Measurements from ENCODE around the gene CEP70.
"Not testable (repeated sequence)": the region's sequence is repeated elsewhere in the genome, so short reads cannot be mapped to it uniquely, and the experiment has no call there.

Gene CEP70

GRCh38 chr3:138594150-138594934, at the start of gene CEP70:
TSS of gene CEP70 (minus strand) at chr3:138594260. CDS start at chr3:138572927, 21,333 bp downstream.
- DNase-seq (ENCODE audit: low read depth in 2 of 2), result peak; percentile 83 to 90

DNA sequence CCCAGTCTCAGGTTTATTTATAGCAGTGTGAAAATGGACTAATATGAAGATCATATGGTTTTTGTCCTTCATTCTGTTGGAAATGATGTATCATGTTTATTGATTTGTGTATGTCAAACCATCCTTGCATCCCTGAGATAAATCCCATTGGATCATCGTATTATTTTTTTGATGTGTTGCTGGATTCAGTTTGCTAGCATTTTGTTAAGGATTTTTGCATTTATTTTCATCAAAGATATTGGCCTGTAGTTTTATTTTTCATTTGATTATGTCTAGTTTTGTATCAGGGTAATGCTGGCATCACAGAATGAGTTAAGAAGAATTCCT, 48.8 kb upstream of the CEP70 start:
- no peak for DNase-seq (ENCODE audit: low read depth in 2 of 2)

DNA sequence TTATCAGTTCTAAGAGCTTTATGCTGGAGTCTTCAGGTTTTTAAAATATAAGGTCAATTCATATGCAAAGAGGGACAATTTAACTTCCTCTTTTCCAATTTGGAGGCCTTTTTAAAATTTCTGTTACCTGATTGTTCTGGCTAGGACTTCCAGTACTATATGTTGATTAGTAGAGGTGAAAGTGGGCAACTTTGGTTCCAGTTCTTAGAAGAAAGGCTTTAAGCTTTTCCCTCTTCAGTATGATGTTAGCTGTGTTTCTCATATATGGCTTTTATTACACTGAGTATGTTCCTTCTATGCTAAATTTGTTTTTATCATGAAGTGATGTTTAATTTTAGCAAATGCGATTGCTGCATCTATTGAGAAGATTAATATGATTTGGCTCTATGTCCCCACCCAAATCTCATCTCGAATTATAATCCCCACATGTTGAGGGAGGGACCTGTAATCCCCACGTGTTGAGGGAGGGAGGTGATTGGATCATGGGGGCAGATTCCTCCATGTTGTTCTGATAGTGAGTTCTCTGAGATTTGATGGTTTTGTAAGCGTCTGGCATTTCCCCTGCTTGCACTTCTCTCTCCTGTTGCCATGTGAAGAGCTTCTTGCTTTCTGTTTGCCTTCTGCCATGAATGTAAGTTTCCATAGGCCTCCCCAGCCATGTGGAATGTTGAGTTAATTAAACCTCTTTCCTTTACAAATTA, 48.3 kb upstream of the CEP70 start:
- no peak for DNase-seq (ENCODE audit: low read depth in 2 of 2)

DNA sequence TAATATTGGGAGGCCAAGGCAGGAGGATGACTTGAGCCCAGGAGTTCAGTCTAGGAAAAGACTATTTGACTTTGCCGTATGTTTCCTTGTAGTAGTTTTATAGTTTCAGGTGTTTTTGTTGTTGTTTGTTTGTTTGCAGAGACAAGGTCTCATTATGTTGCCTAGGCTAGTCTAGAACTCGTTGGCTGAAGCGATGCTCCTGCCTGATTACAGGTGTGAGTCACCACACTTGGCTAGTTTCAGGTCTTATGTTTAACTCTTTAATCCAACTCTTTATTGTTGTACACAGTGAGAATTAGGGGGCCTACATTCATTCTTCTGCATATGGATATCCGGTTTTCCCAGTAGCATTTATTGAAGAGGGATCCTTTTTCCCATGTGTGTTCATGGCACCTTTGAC, 46.5 kb upstream of the CEP70 start:
- no peak for DNase-seq (ENCODE audit: low read depth in 2 of 2)

DNA sequence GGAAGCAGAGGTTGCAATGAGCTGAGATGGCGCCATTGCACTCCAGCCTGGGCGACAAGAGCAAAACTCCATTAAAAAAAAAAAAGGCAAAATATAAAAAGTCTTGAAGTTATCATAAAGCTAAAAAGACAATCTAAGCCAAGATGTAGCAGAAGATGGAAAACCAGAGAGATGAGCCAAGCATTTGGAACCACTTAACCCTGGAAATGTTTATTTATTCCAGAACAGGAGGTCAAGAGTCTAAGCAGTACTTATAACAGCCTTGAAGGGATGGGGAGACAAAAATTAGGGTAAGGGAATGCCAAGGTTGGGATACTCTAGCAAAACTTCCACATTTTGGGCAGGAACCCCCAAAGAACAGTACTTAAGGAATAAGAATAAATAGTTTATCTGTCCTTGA, 44.6 kb upstream of the CEP70 start:
- DNase-seq (ENCODE audit: low read depth in 2 of 2), result no peak

- no peak for DNase-seq (ENCODE audit: low read depth in 2 of 2)
These were observed 35.5 kb upstream of the CEP70 start for GRCh38 chr3:138629526-138629925.

DNA sequence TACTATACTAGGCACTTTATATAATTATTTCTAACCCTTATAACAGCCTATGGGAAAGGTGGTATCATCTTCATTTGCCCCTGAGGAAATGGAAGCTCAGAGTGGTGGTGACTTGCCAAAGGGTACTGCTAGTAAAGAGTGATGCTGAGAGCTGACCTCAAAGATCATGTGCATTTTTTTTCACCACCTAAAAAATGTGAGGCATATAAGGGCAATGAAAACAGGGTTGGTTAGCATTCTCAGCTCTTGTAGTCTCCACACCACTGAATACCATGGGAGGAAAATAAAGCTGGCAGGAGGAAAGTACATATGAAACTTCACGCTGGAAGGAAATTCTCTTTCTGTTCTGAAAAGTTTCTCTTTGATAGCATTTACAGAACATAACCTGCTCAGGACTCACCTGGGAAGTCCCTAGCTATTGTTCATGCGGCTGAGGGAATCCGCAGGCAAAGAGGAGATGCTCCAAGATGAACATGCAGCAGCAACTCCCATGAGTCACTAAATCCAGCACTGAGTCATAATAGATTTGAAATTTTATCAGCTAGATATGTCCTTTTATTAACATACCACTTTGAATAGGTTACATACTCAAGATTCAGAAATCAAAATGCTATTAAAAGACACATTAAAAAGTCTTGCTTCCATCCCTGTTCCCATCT, 31.8 kb upstream of the CEP70 start:
- DNase-seq (ENCODE audit: low read depth in 2 of 2), result no peak

DNA sequence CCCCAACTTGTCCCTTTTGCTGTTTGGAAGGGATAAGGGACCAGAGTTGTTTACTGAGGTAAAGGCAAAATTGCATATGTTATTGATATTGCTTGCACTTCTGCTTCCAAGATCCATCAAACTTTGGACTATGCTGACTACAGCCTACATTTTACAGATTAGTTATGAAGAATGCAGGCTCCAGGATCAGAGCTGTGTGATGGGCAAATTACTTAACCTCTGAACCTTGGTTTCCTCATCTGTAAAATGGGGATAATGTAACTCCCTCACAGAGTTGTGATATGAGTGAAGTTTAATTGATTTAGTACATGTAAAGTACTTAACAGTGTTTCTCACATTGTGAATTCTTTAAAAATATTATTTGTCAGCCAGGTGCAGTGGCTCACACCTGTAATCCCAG, 30.5 kb upstream of the CEP70 start:
- DNase-seq (ENCODE audit: low read depth in 2 of 2), result no peak

- DNase-seq (ENCODE audit: low read depth in 2 of 2), result no peak
These were observed 26.4 kb upstream of the CEP70 start for GRCh38 chr3:138620431-138620830.

DNA sequence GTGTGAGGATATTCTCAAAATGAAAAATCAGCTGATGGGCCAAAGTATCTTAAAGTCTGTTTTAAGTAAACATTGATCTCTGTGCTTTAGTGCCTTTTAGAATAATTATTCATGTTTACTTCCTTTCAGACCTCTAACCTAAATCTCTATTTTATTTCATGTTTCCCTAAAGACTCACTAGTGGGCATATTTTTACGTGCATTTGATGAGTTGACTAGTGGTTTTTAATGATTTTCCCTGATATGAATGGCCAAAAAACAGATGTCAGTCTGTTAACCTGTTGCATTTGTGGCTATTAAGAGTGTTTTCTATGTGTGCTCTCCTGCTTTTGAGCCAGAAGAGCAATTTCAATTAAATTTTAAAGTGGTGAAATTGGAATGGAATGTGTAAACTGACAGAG, 21.4 kb upstream of the CEP70 start:
- no peak for DNase-seq (ENCODE audit: low read depth in 2 of 2)

DNA sequence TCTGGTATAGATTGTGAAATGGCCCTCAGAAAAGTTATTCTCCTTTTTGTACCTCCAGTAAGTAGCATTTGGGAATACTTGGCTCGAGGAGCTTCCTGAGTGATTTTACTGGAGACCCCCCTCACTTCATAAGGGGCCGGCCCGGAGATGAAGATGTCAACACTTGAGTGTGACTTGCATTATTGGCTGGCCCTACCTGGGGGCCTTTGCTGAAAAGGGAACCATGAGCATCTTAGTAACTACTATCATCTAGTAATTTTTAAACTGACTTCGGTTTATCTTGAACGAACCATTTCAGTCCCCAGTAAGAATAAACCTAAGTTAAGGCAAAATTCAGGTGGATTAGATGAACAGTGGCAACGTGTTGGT, 15.8 kb upstream of the CEP70 start:
- no peak for DNase-seq (ENCODE audit: low read depth in 2 of 2)

DNA sequence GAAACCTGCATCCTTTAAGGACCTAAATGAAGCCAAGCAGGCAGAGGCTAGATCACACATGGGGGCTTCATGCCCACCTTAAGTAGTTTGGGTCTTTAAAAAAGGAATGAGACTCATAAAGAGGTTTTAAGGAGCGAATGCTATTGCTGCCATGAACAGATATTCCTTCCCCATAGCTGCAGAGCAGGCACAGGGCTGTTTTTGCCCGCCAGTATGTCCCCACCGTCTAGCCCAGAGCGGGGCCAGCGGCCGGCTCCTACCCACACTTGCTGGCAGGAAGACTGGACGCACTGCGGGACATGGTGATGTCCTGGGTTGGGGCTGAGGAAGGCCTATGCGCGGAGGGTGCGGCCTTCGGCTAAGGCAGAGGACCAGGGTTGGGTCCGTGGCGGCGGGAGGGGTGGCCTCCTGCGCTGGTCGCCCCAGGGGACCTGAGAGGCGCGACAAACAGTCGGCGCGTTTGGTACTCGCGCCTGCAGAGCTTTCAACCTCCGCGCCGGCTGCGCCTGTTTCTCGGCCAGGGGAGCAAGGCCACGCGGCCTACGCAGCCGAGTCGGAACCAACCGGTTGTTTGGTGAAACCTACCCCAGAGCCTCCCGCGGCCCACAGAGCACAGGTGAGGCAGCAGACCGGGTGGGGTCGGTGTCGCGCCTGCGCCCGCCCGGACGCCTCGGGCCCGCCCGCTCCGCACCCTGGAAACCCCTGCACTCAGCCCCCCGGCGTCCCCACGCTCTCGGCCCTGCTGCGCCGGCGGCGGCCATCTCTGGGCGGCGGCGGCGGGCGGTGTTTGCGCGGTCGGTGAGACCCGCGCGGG, 14.5 kb upstream of the CEP70 start, which contains the start of gene FAIM:
FAIM (plus strand) TSS at position 450 of the 814 bp plus-strand sequence. CDS start 10,956 bp downstream, outside the sequence.
- DNase-seq (ENCODE audit: low read depth in 2 of 2), result peak; percentile 19 to 64

GRCh38 chr3:138604106-138604595, 10.1 kb upstream of the CEP70 start:
- DNase-seq (ENCODE audit: low read depth in 2 of 2), result not testable (repeated sequence)

GRCh38 chr3:138601661-138602060, 7.6 kb upstream of the CEP70 start:
- DNase-seq (ENCODE audit: low read depth in 2 of 2), result not testable (repeated sequence)

DNA sequence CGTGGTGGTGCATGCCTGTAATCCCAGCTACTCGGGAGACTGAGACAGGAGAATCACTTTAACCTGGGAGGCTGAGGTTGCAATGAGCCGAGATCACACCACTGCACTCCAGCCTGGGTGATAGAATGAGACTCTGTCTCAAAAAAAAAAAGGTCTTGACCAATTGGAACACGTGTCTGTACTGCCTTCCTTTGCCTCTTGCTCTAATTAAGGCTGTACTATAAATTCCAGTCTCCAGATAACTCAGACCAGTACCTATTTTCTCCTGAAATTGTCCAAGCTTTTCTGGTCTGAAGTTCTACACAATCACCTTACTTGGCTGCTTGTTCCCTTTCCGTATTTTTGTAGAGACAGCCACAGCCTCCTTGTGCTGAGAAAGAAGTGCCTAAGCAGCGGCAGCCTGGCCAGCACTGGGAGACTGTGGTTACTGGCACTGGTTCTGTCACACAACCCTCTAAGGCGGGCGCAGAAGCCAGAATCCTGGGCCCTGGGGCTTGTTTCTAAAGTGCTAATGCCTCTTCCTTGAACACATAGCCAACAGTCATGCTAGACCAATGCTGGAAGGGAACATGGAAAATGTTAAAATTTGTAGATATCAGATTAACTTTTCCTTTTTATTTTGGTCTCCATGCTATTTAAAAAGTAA, 6.2 kb upstream of the CEP70 start:
- DNase-seq (ENCODE audit: low read depth in 2 of 2), result no peak

DNA sequence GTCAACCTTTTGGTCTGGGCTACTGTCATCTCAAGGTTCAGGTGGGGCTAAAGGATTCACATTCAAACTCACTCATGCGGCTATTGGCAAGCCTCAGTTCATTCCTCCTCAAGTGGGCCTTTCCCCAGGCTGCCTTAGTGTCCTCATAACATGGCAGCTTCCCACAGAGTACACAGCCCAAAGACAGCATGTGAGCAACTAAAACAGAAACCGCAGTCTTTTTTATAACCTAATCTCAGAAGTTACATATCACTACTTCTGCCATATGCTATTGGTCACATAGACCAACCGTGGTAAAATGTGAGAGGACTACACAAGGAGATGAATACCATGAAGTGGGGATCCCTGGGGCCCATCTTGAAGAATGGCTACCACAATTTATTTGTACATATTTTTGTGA, 4.5 kb upstream of the CEP70 start:
- DNase-seq (ENCODE audit: low read depth in 2 of 2), result no peak

DNA sequence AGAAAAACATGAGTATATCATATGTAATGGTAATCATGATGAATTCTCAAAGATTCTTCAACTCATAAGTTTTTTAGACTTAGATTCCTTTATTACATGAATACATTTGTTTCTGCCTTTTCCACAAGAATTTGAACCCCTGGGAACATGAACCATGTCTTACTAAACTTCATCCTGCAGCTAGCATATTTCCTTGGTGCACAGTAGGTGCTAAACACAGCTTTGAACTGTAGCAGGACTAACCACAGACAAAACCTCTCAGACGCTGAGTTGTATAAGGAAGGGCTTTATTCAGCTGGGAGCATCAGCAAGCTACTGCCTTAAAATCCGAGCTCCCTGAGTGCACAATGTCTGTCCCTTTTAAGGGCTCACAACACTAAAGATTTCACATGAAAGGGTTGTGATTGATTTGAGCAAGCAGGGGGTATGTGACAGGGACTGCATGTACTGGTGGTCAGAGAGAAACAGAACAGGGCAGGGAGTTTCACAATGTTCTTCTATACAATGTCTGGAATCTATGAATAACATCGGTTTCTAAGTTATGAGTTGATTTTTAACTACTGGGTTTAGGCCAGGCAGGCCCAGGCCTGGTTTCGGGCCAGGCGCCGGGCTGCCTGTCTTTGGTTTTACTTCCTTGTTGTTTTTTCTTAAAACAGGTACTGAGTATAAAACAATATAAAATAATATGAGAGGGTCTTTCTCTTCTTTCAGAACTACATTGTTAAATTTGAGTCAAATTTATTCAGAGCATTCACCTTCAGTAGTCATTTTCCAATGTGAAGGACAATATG, 3.3 kb upstream of the CEP70 start:
- DNase-seq (ENCODE audit: low read depth in 2 of 2), result not testable (repeated sequence)

GRCh38 chr3:138594935-138595610, 1.0 kb upstream of the CEP70 start:
- no peak for DNase-seq (ENCODE audit: low read depth in 2 of 2)

DNA sequence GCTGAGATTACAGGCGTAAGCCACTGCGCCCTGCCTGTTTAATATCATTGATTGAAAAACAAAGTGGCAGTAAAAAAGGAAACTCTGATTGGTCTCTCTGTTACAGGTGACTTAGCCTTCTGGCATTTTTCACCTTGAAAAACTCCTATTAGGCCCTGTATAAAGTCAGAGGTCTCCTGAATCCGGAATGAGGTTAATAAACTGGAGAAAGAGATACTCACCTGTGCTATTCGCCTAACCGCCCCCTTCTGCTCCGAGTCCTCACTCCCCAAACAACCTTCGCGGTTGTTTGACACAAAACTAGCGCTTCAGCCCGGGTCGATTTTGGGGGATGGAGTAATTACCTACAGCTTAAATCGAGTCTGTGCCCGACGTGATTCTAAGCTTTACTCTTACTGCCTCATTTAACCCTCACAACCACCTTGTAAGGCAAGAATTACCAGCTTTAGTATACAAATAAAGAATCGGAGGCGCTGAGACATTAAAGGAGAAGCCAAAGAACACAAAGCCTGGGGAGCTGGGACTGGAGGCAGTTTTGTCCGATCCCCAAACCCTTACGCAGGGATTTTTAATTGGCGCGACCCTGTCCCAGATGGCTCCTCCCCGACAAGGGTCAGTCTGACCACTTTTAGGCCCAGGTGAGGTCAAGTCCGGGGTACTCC, 441 bp downstream of the CEP70 start:
- DNase-seq (ENCODE audit: low read depth in 2 of 2), result no peak
